H7 (cell line): ENCODE results near the gene BBLN. TPM values are rescaled to one million over a fixed set of nuclear protein-coding genes. Genes with fewer than 3 reads are reported as not detected.
A peak's percentile ranks its signal among the peaks of the same experiment; 100 is the strongest.

Experiments used
- DNase-seq: peaks from one replicate; pipeline ENCODE4 v3.0.0; 2012
- H3K27me3 ChIP-seq: 2 replicates; pipeline ENCODE4 v1.6.0; 2011; ENCODE audit warnings: mild to moderate bottlenecking, low read length; ENCODE audit not compliant: control insufficient read depth, insufficient read depth
- H3K36me3 ChIP-seq: replicated peaks from 2 replicates; pipeline ENCODE4 v1.5.1; 2011; ENCODE audit warnings: low read length; ENCODE audit not compliant: control insufficient read depth, insufficient read depth
- H3K4me3 ChIP-seq: 2 replicates; pipeline ENCODE4 v1.5.1; 2011; ENCODE audit warnings: low read depth, mild to moderate bottlenecking, control low read depth, low read length, moderate library complexity; ENCODE audit not compliant: insufficient read depth
- total RNA-seq: library from RNA; depleted of rRNA; stranded (reverse); fragments of >200 nt; shearing (Covaris generic); gene quantifications from 2 replicates; pipeline ENCODE4 v1.2.3, GENCODE V29; 2014

BBLN gene
- total RNA-seq, 1 experiment from 2014 or later = 130 TPM

- no peak overlapping the region for H3K4me3 ChIP-seq
- no peak for DNase-seq
- H3K36me3 ChIP-seq = peaks cover 7% of the 10 kb centered on the region
- H3K27me3 ChIP-seq = no peaks in the 10 kb centered on the region
These were observed 33.5 kb downstream of the BBLN start for GRCh38 chr9:128193469-128194096.

GRCh38 chr9:128201441-128202369 is 41.6 kb downstream of the BBLN start:
- Histone ChIP-seq H3K36me3 (no peaks in the 10 kb centered on the region; the same call in 1 of the 2 replicates), H3K4me3 (no peak overlapping the region), H3K27me3 (no peaks in the 10 kb centered on the region)
- no peak for DNase-seq

GRCh38 chr9:128202648-128203023 is 42.6 kb downstream of the BBLN start:
- H3K36me3 ChIP-seq = no peaks in the 10 kb centered on the region; the same call in 1 of the 2 replicates
- no peak overlapping the region for H3K4me3 ChIP-seq

GRCh38 chr9:128203024-128203706 is 43.1 kb downstream of the BBLN start, which contains the start of gene DNM1:
DNM1 (plus strand) TSS chr9:128203379; CDS start chr9:128203471, 92 bp downstream.
- Histone ChIP-seq H3K4me3 (peak within 1 kb of the TSS; percentile 92), H3K27me3 (no peaks in the 10 kb centered on the region), H3K36me3 (no peaks in the 10 kb centered on the region; the same call in 1 of the 2 replicates)
- DNase-seq = peak; percentile 100

More at GRCh38 chr9:128202648-128203023, 42.6 kb downstream of the BBLN start:
- H3K27me3 ChIP-seq = no peaks in the 10 kb centered on the region
- DNase-seq = no peak

GRCh38 chr9:128203707-128204551 is 43.9 kb downstream of the BBLN start:
- peak; percentile 93 for DNase-seq
- no peaks in the 10 kb centered on the region; the same call in 1 of the 2 replicates for H3K36me3 ChIP-seq
- no peaks in the 10 kb centered on the region for H3K27me3 ChIP-seq
- peak overlapping the region; percentile 92 for H3K4me3 ChIP-seq

GRCh38 chr9:128204858-128205257 is 44.8 kb downstream of the BBLN start:
- Histone ChIP-seq H3K27me3 (no peaks in the 10 kb centered on the region), H3K36me3 (no peaks in the 10 kb centered on the region; the same call in 1 of the 2 replicates), H3K4me3 (peak overlapping the region; percentile 92)
- no peak for DNase-seq

GRCh38 chr9:128205296-128205944 is 45.4 kb downstream of the BBLN start:
- H3K36me3 ChIP-seq = no peaks in the 10 kb centered on the region; the same call in 1 of the 2 replicates
- DNase-seq = no peak
- no peak overlapping the region for H3K4me3 ChIP-seq
- H3K27me3 ChIP-seq = no peaks in the 10 kb centered on the region

GRCh38 chr9:128206484-128206883 is 46.4 kb downstream of the BBLN start:
- no peak overlapping the region for H3K4me3 ChIP-seq
- no peak for DNase-seq
- no peaks in the 10 kb centered on the region; the same call in 1 of the 2 replicates for H3K36me3 ChIP-seq
- H3K27me3 ChIP-seq = no peaks in the 10 kb centered on the region

GRCh38 chr9:128206916-128207910 is 47.1 kb downstream of the BBLN start:
- Histone ChIP-seq H3K36me3 (no peaks in the 10 kb centered on the region; the same call in 1 of the 2 replicates), H3K4me3 (no peak overlapping the region), H3K27me3 (no peaks in the 10 kb centered on the region)
- no peak for DNase-seq

- no peaks in the 10 kb centered on the region; the same call in 1 of the 2 replicates for H3K36me3 ChIP-seq
- no peaks in the 10 kb centered on the region for H3K27me3 ChIP-seq
- DNase-seq = no peak
- no peak overlapping the region for H3K4me3 ChIP-seq
These were observed 48.3 kb downstream of the BBLN start for GRCh38 chr9:128208386-128208785.

- DNase-seq = no peak
- H3K36me3 ChIP-seq = no peaks in the 10 kb centered on the region; the same call in 1 of the 2 replicates
These were observed 49.0 kb downstream of the BBLN start for GRCh38 chr9:128208946-128209669.

More at GRCh38 chr9:128208946-128209669, 49.0 kb downstream of the BBLN start:
- Histone ChIP-seq H3K4me3 (no peak overlapping the region), H3K27me3 (no peaks in the 10 kb centered on the region)
